ENCODE results near the gene KANSL1. TPM values are rescaled to one million over a fixed set of nuclear protein-coding genes. Genes with fewer than 3 reads are reported as not detected.

KANSL1 gene
- total and polyA plus RNA-seq, 9 of the 15 experiments (the other 6 are each of a cell fraction or from before 2014, with no cell fraction given) = 3.6 to 55.4 (median 31.8) TPM

DNA sequence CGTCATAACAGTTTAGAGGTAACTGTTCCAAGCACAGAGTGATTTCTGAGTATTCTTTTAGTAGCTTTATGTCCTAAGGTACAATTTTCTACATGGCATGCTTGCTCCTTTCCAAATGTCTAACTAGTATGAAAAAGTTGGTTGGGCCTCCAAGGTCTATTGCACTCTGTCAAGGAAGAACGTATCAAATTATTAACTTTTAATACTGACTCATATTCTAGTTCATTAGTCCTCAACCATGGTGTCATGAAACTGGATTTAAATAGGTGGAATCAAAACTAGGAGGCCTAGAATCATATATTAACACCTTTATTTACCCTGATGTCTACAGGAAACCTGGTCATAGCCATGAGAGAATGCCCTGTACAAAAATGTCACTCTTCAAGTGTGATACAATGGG is 132.8 kb downstream of the KANSL1 start (continued):
- TF ChIP-seq, protein P1, sequence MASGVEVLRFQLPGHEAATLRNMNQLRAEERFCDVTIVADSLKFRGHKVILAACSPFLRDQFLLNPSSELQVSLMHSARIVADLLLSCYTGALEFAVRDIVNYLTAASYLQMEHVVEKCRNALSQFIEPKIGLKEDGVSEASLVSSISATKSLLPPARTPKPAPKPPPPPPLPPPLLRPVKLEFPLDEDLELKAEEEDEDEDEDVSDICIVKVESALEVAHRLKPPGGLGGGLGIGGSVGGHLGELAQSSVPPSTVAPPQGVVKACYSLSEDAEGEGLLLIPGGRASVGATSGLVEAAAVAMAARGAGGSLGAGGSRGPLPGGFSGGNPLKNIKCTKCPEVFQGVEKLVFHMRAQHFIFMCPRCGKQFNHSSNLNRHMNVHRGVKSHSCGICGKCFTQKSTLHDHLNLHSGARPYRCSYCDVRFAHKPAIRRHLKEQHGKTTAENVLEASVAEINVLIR (CRISPR knock-in tag; IDR thresholded peaks at IDR 0.05) = no peak
- TF ChIP-seq ZNF146 (CRISPR knock-in tag; IDR thresholded peaks at IDR 0.05; ENCODE audit: unreplicated experiment) = no peak
- TF ChIP-seq, protein P2, sequence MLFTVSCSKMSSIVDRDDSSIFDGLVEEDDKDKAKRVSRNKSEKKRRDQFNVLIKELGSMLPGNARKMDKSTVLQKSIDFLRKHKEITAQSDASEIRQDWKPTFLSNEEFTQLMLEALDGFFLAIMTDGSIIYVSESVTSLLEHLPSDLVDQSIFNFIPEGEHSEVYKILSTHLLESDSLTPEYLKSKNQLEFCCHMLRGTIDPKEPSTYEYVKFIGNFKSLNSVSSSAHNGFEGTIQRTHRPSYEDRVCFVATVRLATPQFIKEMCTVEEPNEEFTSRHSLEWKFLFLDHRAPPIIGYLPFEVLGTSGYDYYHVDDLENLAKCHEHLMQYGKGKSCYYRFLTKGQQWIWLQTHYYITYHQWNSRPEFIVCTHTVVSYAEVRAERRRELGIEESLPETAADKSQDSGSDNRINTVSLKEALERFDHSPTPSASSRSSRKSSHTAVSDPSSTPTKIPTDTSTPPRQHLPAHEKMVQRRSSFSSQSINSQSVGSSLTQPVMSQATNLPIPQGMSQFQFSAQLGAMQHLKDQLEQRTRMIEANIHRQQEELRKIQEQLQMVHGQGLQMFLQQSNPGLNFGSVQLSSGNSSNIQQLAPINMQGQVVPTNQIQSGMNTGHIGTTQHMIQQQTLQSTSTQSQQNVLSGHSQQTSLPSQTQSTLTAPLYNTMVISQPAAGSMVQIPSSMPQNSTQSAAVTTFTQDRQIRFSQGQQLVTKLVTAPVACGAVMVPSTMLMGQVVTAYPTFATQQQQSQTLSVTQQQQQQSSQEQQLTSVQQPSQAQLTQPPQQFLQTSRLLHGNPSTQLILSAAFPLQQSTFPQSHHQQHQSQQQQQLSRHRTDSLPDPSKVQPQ (CRISPR knock-in tag; IDR thresholded peaks at IDR 0.05; ENCODE audit: borderline replicate concordance) = no peak
- TF ChIP-seq, protein P3, sequence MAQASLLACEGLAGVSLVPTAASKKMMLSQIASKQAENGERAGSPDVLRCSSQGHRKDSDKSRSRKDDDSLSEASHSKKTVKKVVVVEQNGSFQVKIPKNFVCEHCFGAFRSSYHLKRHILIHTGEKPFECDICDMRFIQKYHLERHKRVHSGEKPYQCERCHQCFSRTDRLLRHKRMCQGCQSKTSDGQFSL (CRISPR knock-in tag; IDR thresholded peaks at IDR 0.05) = no peak
- TF ChIP-seq, protein P3 (tag; IDR thresholded peaks at IDR 0.05) = no peak
- no peak for TF ChIP-seq RBM22 (IDR thresholded peaks at IDR 0.05; ENCODE audit: low read depth, low read length, poor library complexity, severe bottlenecking)
- TF ChIP-seq ADNP (tag; IDR thresholded peaks at IDR 0.05) = no peak
- TF ChIP-seq, protein P4, sequence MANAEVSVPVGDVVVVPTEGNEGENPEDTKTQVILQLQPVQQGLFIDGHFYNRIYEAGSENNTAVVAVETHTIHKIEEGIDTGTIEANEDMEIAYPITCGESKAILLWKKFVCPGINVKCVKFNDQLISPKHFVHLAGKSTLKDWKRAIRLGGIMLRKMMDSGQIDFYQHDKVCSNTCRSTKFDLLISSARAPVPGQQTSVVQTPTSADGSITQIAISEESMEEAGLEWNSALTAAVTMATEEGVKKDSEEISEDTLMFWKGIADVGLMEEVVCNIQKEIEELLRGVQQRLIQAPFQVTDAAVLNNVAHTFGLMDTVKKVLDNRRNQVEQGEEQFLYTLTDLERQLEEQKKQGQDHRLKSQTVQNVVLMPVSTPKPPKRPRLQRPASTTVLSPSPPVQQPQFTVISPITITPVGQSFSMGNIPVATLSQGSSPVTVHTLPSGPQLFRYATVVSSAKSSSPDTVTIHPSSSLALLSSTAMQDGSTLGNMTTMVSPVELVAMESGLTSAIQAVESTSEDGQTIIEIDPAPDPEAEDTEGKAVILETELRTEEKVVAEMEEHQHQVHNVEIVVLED (CRISPR knock-in tag; IDR thresholded peaks at IDR 0.05) = no peak
- TF ChIP-seq SP2 (IDR thresholded peaks at IDR 0.05; ENCODE audit: extremely low read depth, low read depth, low read length, poor library complexity, severe bottlenecking) = no peak
- no peak for TF ChIP-seq MCM5 (IDR thresholded peaks at IDR 0.05; ENCODE audit: low read depth)
- TF ChIP-seq ZNF143 (CRISPR knock-in tag; IDR thresholded peaks at IDR 0.05) = no peak
- TF ChIP-seq HNRNPUL1 (IDR thresholded peaks at IDR 0.05; ENCODE audit: low read length) = no peak

All from K562 (cell line).